ENCODE results near the gene OR10T2.
"Not testable (repeated sequence)": the region's sequence is repeated elsewhere in the genome, so short reads cannot be mapped to it uniquely, and the experiment has no call there.

OR10T2 gene

DNA sequence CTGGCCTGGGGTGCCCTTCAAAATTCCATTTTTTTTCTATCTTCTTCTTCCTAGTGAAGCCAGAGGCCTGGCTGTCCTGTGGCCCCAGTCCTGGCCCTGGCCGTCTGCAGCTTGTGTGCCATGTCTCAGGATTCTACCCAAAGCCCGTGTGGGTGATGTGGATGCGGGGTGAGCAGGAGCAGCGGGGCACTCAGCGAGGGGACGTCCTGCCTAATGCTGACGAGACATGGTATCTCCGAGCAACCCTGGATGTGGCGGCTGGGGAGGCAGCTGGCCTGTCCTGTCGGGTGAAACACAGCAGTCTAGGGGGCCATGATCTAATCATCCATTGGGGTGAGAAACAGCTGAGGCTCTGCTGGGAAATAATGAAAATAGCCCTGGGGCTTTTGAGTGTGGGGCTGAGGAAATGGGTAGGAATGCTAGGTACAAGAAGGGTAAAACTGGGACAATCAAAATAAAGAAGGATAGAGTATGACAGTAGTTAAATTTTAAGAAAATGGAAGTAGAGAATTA lies 43.4 kb downstream of the OR10T2 start:
- DNase-seq, result no peak

GRCh38 chr1:158354255-158354654 lies 45.0 kb downstream of the OR10T2 start:
- DNase-seq, result no peak

DNA sequence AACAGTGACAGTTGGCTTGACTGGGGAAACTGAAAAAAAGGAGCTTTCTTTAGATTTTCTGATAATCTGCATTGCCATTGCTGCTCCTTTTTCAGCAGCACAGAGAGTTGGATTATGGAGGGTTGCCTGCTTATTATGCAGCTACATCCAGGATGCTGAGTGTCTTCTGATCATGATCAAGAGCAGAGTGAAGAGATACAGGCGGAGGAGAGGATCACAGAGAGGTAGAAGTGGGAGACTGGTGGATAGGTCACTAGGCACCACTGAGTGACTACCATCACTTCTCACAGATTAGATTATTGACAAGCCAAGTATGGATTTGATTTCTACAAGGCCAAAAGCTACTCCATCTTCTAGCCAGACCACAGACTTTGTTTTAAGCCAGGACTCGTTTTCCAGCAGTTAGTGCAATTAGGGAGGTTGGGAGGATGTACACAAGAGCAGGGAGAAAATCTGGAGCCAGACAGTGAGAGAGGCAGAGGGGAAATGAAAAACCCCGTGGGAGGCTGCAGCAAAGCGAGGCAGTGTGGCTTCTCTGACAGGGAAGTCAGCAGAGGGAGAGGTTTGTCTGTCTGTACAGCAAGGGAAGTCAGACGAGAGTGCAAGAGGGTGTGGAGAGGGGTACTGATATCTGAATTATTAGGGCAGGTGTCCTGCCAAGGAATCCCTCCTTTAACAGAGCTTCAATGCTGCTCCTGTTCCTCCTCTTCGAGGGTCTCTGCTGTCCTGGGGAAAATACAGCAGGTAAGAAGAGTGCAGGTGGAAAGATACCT lies 45.8 kb downstream of the OR10T2 start, which contains the start of gene CD1E:
TSS of gene CD1E (plus strand) at position 592 of the 773 bp plus-strand sequence. CDS start at position 687, 95 bp downstream.
- DNase-seq, result no peak

GRCh38 chr1:158348946-158349345 lies 50.3 kb downstream of the OR10T2 start:
- DNase-seq, result not testable (repeated sequence)
